ENCODE data around the gene KRT76. TPM values are rescaled to one million over a fixed set of nuclear protein-coding genes. Genes with fewer than 3 reads are reported as not detected.

Gene KRT76
- total and polyA plus RNA-seq, 10 donors: not detected

DNA sequence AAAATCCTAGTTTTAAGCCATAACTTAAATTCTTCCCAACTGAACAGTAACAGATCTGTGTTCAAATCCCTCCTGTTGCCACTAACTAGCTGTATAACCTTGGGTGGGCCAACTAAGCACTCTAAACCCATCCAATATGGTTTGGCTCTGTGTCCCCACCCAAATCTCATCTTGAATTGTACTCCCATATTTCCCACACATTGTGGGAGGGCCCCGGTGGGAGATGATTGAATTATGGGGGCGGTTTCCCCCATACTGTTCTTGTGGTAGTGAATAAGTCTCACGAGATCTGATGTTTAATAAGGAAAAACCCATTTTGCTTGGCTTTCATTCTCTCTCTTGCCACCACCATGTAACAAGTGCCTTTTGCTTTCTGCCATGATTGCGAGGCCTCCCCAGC is 38.0 kb upstream of the KRT76 start:
- intact Hi-C loops (cut with DNase I; ENCODE audit: low total_unique reads): no loop called here
- 76 to 93% (median 86%) methylated on average over 4 of the region's 4 CpGs for WGBS, 5 donors

DNA sequence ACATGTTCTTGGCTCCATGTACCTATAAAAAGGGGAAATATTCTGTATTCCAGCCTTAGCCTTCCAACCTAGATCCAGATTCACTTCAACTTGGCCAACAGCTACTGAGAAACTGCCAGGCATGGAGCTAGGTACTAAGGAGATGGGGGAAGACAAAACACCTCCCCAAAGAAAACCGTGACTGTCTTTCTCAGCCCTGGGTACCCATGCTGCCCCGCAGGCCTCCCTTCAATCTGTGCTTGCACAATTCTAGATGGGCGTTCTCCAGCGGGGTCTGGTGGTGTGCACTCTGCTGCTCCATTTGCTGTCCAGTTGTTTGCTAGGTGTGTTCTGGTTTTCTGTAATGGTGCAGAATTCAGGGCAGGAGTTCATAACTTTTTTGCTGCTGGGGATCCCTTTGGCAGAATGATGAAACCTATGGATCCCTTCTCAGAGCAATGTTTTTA is 37.6 kb upstream of the KRT76 start:
- DNase-seq: peak; percentile 48

More for the DNA sequence above, 38.0 kb upstream of the KRT76 start:
- no peaks in the 10 kb centered on the region for H3K9me3 ChIP-seq
- DNase-seq: peak; percentile 1
- no peak for TF ChIP-seq POLR2A (IDR thresholded peaks at IDR 0.05)
- no peak for TF ChIP-seq POLR2AphosphoS5 (IDR thresholded peaks at IDR 0.05)
- TF ChIP-seq, protein P1, sequence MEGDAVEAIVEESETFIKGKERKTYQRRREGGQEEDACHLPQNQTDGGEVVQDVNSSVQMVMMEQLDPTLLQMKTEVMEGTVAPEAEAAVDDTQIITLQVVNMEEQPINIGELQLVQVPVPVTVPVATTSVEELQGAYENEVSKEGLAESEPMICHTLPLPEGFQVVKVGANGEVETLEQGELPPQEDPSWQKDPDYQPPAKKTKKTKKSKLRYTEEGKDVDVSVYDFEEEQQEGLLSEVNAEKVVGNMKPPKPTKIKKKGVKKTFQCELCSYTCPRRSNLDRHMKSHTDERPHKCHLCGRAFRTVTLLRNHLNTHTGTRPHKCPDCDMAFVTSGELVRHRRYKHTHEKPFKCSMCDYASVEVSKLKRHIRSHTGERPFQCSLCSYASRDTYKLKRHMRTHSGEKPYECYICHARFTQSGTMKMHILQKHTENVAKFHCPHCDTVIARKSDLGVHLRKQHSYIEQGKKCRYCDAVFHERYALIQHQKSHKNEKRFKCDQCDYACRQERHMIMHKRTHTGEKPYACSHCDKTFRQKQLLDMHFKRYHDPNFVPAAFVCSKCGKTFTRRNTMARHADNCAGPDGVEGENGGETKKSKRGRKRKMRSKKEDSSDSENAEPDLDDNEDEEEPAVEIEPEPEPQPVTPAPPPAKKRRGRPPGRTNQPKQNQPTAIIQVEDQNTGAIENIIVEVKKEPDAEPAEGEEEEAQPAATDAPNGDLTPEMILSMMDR (IDR thresholded peaks at IDR 0.05 in 8 of 11, conservative IDR thresholded peaks at IDR 0.05 in 3 of 11): no peak
- H3K27me3 ChIP-seq (replicated peaks in 1 of 7): peaks cover 0 to 6% (median 0%) of the 10 kb centered on the region in 7 donors
- no peak overlapping the region for H3K4me3 ChIP-seq
- no peaks in the 10 kb centered on the region for H3K36me3 ChIP-seq
- peaks cover 0 to 5% (median 0%) of the 10 kb centered on the region in 6 donors for H3K4me1 ChIP-seq
- H3K27ac ChIP-seq: no peak overlapping the region

DNA sequence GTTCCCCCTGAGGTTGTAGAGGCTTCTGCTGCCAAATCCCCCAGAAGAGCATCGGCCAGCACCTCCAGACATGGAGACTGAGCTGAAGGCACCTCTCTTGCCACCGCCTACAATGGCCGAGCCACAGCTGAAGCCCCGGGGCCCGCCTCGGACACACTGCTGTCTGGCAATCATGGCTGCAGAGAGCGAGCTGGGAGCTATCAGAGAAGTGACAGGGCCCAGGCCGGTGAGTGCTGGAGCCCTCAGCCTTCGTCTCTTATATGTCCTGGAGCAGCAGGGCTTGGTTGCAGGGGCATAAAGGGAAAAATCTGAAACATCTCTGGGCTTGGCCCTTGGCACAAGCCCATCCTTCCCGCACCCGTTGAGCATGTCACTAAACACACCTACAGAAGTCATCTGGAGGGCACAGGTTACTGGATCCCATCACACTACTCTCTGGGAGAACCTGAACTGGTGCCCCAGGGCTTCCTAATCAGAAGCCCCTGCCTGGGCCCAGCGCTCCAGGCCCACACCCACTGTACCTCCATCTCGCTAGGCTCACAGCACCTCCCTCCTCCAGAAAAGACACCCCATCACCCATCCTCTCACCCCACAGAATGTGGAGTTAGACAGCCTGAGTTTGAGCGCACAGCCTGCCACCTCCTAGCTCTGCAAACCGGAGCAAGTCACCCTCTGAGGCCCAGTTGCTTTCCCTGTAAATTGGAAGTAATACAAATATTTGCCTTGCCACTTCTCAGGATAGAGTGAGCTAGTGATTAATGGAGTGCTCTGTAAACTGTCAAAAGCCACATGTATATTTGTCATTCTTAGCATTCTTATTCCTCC is 37.0 kb upstream of the KRT76 start, which contains the start of gene KRT4:
Gene KRT4 (minus strand): TSS at position 232 of the 825 bp plus-strand sequence. CDS start 58 bp downstream, at position 174.
- TF ChIP-seq, protein P1 (IDR thresholded peaks at IDR 0.05 in 8 of 11, conservative IDR thresholded peaks at IDR 0.05 in 3 of 11): no peak
- TF ChIP-seq POLR2A (IDR thresholded peaks at IDR 0.05): no peak
- no peak for TF ChIP-seq POLR2AphosphoS5 (IDR thresholded peaks at IDR 0.05)
- DNase-seq: peak; percentile 68
- H3K4me3 ChIP-seq: no peak within 1 kb of the TSS
- H3K27ac ChIP-seq: no peak within 1 kb of the TSS
- no peaks in the 10 kb centered on the region for H3K36me3 ChIP-seq
- intact Hi-C loops (cut with DNase I; ENCODE audit: low total_unique reads): no loop called here
- H3K27me3 ChIP-seq (replicated peaks in 1 of 7): peaks cover 0 to 5% (median 0%) of the 10 kb centered on the region in 7 donors
- WGBS, 5 donors: 80 to 92% (median 89%) methylated on average over 13 to 15 of the region's 15 CpGs
- peaks cover 0 to 5% (median 0%) of the 10 kb centered on the region in 6 donors for H3K4me1 ChIP-seq
- no peaks in the 10 kb centered on the region for H3K9me3 ChIP-seq

More for the DNA sequence above, 37.6 kb upstream of the KRT76 start:
- WGBS, 5 donors: 71 to 82% (median 78%) methylated on average over 4 of the region's 4 CpGs
- Histone ChIP-seq H3K4me1 (peaks cover 0 to 5% (median 0%) of the 10 kb centered on the region in 6 donors), H3K4me3 (no peak overlapping the region), H3K27me3 (replicated peaks in 1 of 7) (peaks cover 0 to 6% (median 0%) of the 10 kb centered on the region in 7 donors), H3K36me3 (no peaks in the 10 kb centered on the region), H3K27ac (no peak overlapping the region), H3K9me3 (no peaks in the 10 kb centered on the region)
- intact Hi-C loops (cut with DNase I; ENCODE audit: low total_unique reads): no loop called here
- no peak for TF ChIP-seq POLR2AphosphoS5 (IDR thresholded peaks at IDR 0.05)
- TF ChIP-seq, protein P1 (IDR thresholded peaks at IDR 0.05 in 8 of 11, conservative IDR thresholded peaks at IDR 0.05 in 3 of 11): no peak
- TF ChIP-seq POLR2A (IDR thresholded peaks at IDR 0.05): no peak

DNA sequence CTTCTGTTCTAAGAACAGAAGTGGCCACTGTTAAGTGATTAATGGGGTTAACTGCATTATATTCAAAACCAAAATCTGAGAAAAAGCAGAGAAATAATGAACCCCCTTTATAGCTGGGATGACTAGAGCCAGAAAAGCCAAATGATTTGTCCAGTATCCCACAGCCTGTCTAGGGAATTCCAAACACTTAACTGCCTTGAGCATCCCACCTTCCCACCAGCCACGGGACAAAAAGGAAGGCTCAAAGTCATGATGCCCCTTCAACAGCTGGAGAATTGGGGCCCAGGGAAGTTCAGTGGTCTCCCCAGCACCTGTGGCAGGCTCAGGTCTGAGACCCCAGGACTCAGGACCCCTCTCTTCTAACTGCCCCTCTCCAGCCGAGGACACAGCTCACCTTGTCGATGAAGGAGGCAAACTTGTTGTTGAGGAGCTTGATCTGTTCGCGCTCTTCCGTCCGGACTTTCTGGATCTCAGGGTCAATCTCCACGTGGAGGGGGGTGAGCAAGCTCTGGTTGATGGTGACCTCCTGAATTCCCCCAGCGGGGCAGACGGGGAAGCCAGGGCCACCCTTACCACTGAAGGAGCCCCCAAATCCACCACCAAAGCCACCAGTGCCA is 36.2 kb upstream of the KRT76 start:
- peak; percentile 64 for DNase-seq
- 64 to 92% (median 86%) methylated on average over 1 to 10 of the region's 10 CpGs for WGBS, 5 donors
- Histone ChIP-seq H3K27ac (no peak overlapping the region), H3K4me3 (no peak overlapping the region), H3K27me3 (replicated peaks in 1 of 7) (peaks cover 0 to 5% (median 0%) of the 10 kb centered on the region in 7 donors), H3K4me1 (no peaks in the 10 kb centered on the region), H3K36me3 (no peaks in the 10 kb centered on the region), H3K9me3 (no peaks in the 10 kb centered on the region)
- intact Hi-C loops (cut with DNase I; ENCODE audit: low total_unique reads): no loop called here
- no peak for TF ChIP-seq POLR2AphosphoS5 (IDR thresholded peaks at IDR 0.05)
- TF ChIP-seq, protein P1 (IDR thresholded peaks at IDR 0.05 in 8 of 11, conservative IDR thresholded peaks at IDR 0.05 in 3 of 11): no peak
- no peak for TF ChIP-seq POLR2A (IDR thresholded peaks at IDR 0.05)

Data from spleen (tissue), 11 donors.